Testis (tissue), 3 donors: ENCODE results near the gene GINS3. TPM values are rescaled to one million over a fixed set of nuclear protein-coding genes. Genes with fewer than 3 reads are reported as not detected.
"Not testable (repeated sequence)": the region's sequence is repeated elsewhere in the genome, so short reads cannot be mapped to it uniquely, and the experiment has no call there.

Experiments
- DNase-seq: peaks from one replicate; pipeline ENCODE4 v3.0.0-alpha.2; 2019
- H3K27ac ChIP-seq, 2 donors: fragments of 200-600 bp; sonication (generic); one replicate each; pipeline ENCODE4 v1.5.1; 2019
- H3K27me3 ChIP-seq: fragments of 200-600 bp; sonication (generic); one replicate; pipeline ENCODE4 v1.5.1; 2019
- H3K36me3 ChIP-seq: fragments of 200-600 bp; sonication (generic); one replicate; pipeline ENCODE4 v1.5.1; 2017; ENCODE audit warnings: low read depth; ENCODE audit errors: missing control alignments
- H3K4me1 ChIP-seq: fragments of 200-600 bp; sonication (generic); one replicate; pipeline ENCODE4 v1.5.1; 2019
- H3K4me3 ChIP-seq, 2 donors: fragments of 200-600 bp; sonication (generic); one replicate each; pipeline ENCODE4 v1.5.1; 2017 to 2019
- H3K9me3 ChIP-seq: fragments of 200-600 bp; sonication (generic); one replicate; pipeline ENCODE4 v1.5.1; 2017
- CTCF ChIP-seq, 3 experiments: fragments of 450-650 bp in 2 of 3; fragments of 200-600 bp in 1 of 3; sonication (generic) in 1 of 3; IDR thresholded peaks; one replicate each; pipeline ENCODE4 v1.5.1; 2016 to 2019; ENCODE audit warnings: antibody characterized with exemption in 3 of 3, mild to moderate bottlenecking in 2 of 3, moderate library complexity in 1 of 3
- POLR2A ChIP-seq: fragments of 450-650 bp; IDR thresholded peaks from one replicate; pipeline ENCODE4 v1.6.1; 2017; ENCODE audit warnings: antibody characterized with exemption, mild to moderate bottlenecking, moderate library complexity
- WGBS, 2 donors: methylation state at CpG; one replicate each; pipeline ENCODE4 v1.1.5; 2018; 5-methylcytosine and 5-hydroxymethylcytosine counted together
- intact Hi-C: fragments of 100-400 bp; cut with DNase I; formaldehyde crosslinking; loops from one replicate; pipeline ENCODE4 v1.15.1; 2023; ENCODE audit warnings: low total_unique reads
- polyA plus RNA-seq: library from polyadenylated mRNA; stranded (reverse); fragments of 350-450 nt; fragmentation: Illumina TruSeq; extraction: RNeasy Lipid Tissue Mini Kit (QIAGEN cat#74804); gene quantifications from one replicate; pipeline ENCODE4 v1.2.3, GENCODE V29; 2014; ENCODE audit warnings: low read depth, low replicate concordance; ENCODE audit not compliant: insufficient read depth
- total RNA-seq, 2 donors: library from RNA; depleted of rRNA; stranded (reverse); fragments of >200 nt; gene quantifications; one replicate each; pipeline ENCODE4 v1.2.3, GENCODE V29; 2016

The GINS3 gene
- total and polyA plus RNA-seq, 3 donors from 2014 or later, result 16.1 to 19.0 (median 16.7) TPM

GRCh38 chr16:58413359-58413758 lies 21.1 kb downstream of the GINS3 start:
- TF ChIP-seq CTCF (IDR thresholded peaks at IDR 0.05) (no peak), POLR2A (no peak)
- peak overlapping the region; percentile 57 to 69 for H3K27ac ChIP-seq
- DNase-seq, result no peak
- intact Hi-C loops, result no loop called here
- WGBS, 2 donors, result 35 to 56% methylated on average over 6 of the region's 6 CpGs
- H3K4me1 ChIP-seq, result peaks cover 38% of the 10 kb centered on the region
- no peaks in the 10 kb centered on the region for H3K27me3 ChIP-seq
- H3K4me3 ChIP-seq, result no peak overlapping the region
- no peaks in the 10 kb centered on the region for H3K9me3 ChIP-seq
- no peaks in the 10 kb centered on the region for H3K36me3 ChIP-seq

GRCh38 chr16:58415003-58415402 lies 22.7 kb downstream of the GINS3 start:
- Histone ChIP-seq H3K27ac (peak overlapping the region in 1 of 2 donors; percentile 9), H3K9me3 (no peaks in the 10 kb centered on the region), H3K4me1 (peaks cover 35% of the 10 kb centered on the region), H3K27me3 (no peaks in the 10 kb centered on the region), H3K4me3 (no peak overlapping the region), H3K36me3 (no peaks in the 10 kb centered on the region)
- no peak for DNase-seq
- WGBS, 2 donors, result 76 to 83% methylated on average over 4 of the region's 4 CpGs
- TF ChIP-seq CTCF (IDR thresholded peaks at IDR 0.05), result no peak
- no peak for TF ChIP-seq POLR2A
- intact Hi-C loops, result no loop called here

GRCh38 chr16:58415961-58416360 lies 23.7 kb downstream of the GINS3 start:
- peak overlapping the region; percentile 9 to 35 for H3K27ac ChIP-seq
- not testable (repeated sequence) for H3K27me3 ChIP-seq

GRCh38 chr16:58417035-58417434 lies 24.8 kb downstream of the GINS3 start:
- Histone ChIP-seq H3K9me3 (no peaks in the 10 kb centered on the region), H3K36me3 (no peaks in the 10 kb centered on the region), H3K4me3 (no peak overlapping the region), H3K27ac (peak overlapping the region; percentile 71 to 74), H3K27me3 (no peaks in the 10 kb centered on the region), H3K4me1 (peaks cover 43% of the 10 kb centered on the region)
- no peak for DNase-seq
- no peak for TF ChIP-seq POLR2A
- no peak for TF ChIP-seq CTCF (IDR thresholded peaks at IDR 0.05)
- intact Hi-C loops, result no loop called here
- 73 to 98% methylated on average over 10 of the region's 10 CpGs for WGBS, 2 donors

More at GRCh38 chr16:58415961-58416360, 23.7 kb downstream of the GINS3 start:
- H3K4me3 ChIP-seq, intact Hi-C loops, DNase-seq, H3K9me3 ChIP-seq, H3K36me3 ChIP-seq: not testable (repeated sequence)
- peaks cover 35% of the 10 kb centered on the region for H3K4me1 ChIP-seq
- 95 to 96% methylated on average over 5 of the region's 5 CpGs for WGBS, 2 donors

GRCh38 chr16:58417600-58417999 lies 25.3 kb downstream of the GINS3 start:
- TF ChIP-seq POLR2A, result no peak
- no peak for TF ChIP-seq CTCF (IDR thresholded peaks at IDR 0.05)
- H3K27ac ChIP-seq, result peak overlapping the region; percentile 71 to 74
- peak; percentile 89 for DNase-seq
- peaks cover 43% of the 10 kb centered on the region for H3K4me1 ChIP-seq
- H3K36me3 ChIP-seq, result no peaks in the 10 kb centered on the region
- H3K4me3 ChIP-seq, result no peak overlapping the region
- whole genome bisulfite sequencing, 2 donors, result 30 to 62% methylated on average over 5 of the region's 5 CpGs
- no peaks in the 10 kb centered on the region for H3K27me3 ChIP-seq
- no peaks in the 10 kb centered on the region for H3K9me3 ChIP-seq
- intact Hi-C loops, result no loop called here
